IMR-90 (cell line): ENCODE measurements around the gene SLC7A6OS. TPM values are rescaled to one million over a fixed set of nuclear protein-coding genes. Genes with fewer than 3 reads are reported as not detected.

Source experiments
- ATAC-seq: fragments of 200-7000 bp; cut with Tn5 transposase; 2 replicates; pipeline ENCODE4 v1.9.1; 2020; ENCODE audit warnings: low read depth, mild to moderate bottlenecking, moderate library complexity
- BruUV-seq: library from RNA; stranded (reverse); fragments of 400-500 nt; replicated peaks from 2 replicates; lab custom pipeline; 2021; lab: Mats Ljungman, UMichigan
- CTCF ChIA-PET: fragments of 300-600 bp; formaldehyde crosslinking; extraction: SDS; loops from one replicate; lab custom pipeline; 2021; ENCODE audit warnings: antibody characterized with exemption; lab: Yijun Ruan, JAX
- POLR2A ChIA-PET: fragments of 300-600 bp; sonication (Branson Sonifier 250); formaldehyde crosslinking; loops from one replicate; lab custom pipeline; 2022; ENCODE audit warnings: antibody characterized with exemption; ENCODE audit not compliant: unreplicated experiment; lab: Charles Lee
- DNase-seq: peaks from one replicate; pipeline ENCODE4 v3.0.0; 2013
- H2AFZ ChIP-seq: replicated peaks from 2 replicates; pipeline ENCODE3; 2013; ENCODE audit warnings: low read length, mild to moderate bottlenecking; ENCODE audit not compliant: poor library complexity
- H2AK5ac ChIP-seq: 2 replicates; pipeline ENCODE4 v1.6.1; 2013; ENCODE audit warnings: low read depth, low read length, inconsistent platforms
- H2AK9ac ChIP-seq: replicated peaks from 2 replicates; pipeline ENCODE3; 2013; ENCODE audit warnings: mild to moderate bottlenecking, low read depth, low read length, moderate library complexity; ENCODE audit not compliant: poor library complexity
- H2BK120ac ChIP-seq: 2 replicates; pipeline ENCODE4 v1.6.1; 2013; ENCODE audit warnings: low read depth, low read length, inconsistent platforms
- H2BK15ac ChIP-seq: 3 replicates; pipeline ENCODE4 v1.6.1; 2013; ENCODE audit warnings: low read depth, low read length, inconsistent platforms
- H2BK20ac ChIP-seq: 2 replicates; pipeline ENCODE4 v1.6.1; 2013; ENCODE audit warnings: low read depth, mild to moderate bottlenecking, inconsistent platforms, low read length, moderate library complexity
- H2BK5ac ChIP-seq: 2 replicates; pipeline ENCODE4 v1.6.1; 2013; ENCODE audit warnings: mild to moderate bottlenecking, low read depth, low read length, inconsistent platforms; ENCODE audit not compliant: poor library complexity, severe bottlenecking
- H3K14ac ChIP-seq: replicated peaks from 2 replicates; pipeline ENCODE4 v1.6.1; 2013; ENCODE audit warnings: low read depth, low read length, inconsistent platforms
- H3K18ac ChIP-seq: 2 replicates; pipeline ENCODE4 v1.6.1; 2013; ENCODE audit warnings: low read depth, low read length, control low read depth
- H3K23ac ChIP-seq: 2 replicates; pipeline ENCODE4 v1.6.1; 2013; ENCODE audit warnings: low read depth, low read length, inconsistent platforms
- H3K27ac ChIP-seq: 2 replicates; pipeline ENCODE4 v1.5.1; 2013; ENCODE audit warnings: mild to moderate bottlenecking, control low read depth, low read length; ENCODE audit not compliant: insufficient read depth
- H3K27me3 ChIP-seq: 2 replicates; pipeline ENCODE4 v1.6.1; 2013; ENCODE audit warnings: low read length; ENCODE audit not compliant: control insufficient read depth, insufficient read depth
- H3K36me3 ChIP-seq: 2 replicates; pipeline ENCODE4 v1.6.1; 2013; ENCODE audit warnings: low read length, mixed read lengths; ENCODE audit not compliant: control insufficient read depth, insufficient read depth
- H3K4ac ChIP-seq: 2 replicates; pipeline ENCODE4 v1.6.1; 2013; ENCODE audit warnings: low read depth, low read length, inconsistent platforms
- H3K4me1 ChIP-seq: 2 replicates; pipeline ENCODE4 v1.6.1; 2013; ENCODE audit warnings: low read length, mixed read lengths; ENCODE audit not compliant: control insufficient read depth, insufficient read depth
- H3K4me2 ChIP-seq: 2 replicates; pipeline ENCODE4 v1.6.1; 2013; ENCODE audit warnings: low read depth, mild to moderate bottlenecking, control low read depth, low read length, moderate library complexity
- H3K4me3 ChIP-seq: 2 replicates; pipeline ENCODE4 v1.5.1; 2013; ENCODE audit warnings: low read depth, mild to moderate bottlenecking, control low read depth, low read length, moderate library complexity; ENCODE audit not compliant: insufficient read depth
- H3K56ac ChIP-seq: 2 replicates; pipeline ENCODE4 v1.6.1; 2013; ENCODE audit warnings: low read length, inconsistent platforms; ENCODE audit not compliant: insufficient read depth; ENCODE audit errors: extremely low read depth
- H3K79me1 ChIP-seq, 2 experiments: 2 replicates each; pipeline ENCODE4 v1.6.1; 2013; ENCODE audit warnings: low read length in 2 of 2, inconsistent platforms in 1 of 2, low read depth in 1 of 2
- H3K9ac ChIP-seq: 2 replicates; pipeline ENCODE4 v1.6.1; 2013; ENCODE audit warnings: low read depth, low read length, control low read depth
- H3K9me1 ChIP-seq: 2 replicates; pipeline ENCODE4 v1.6.1; 2013; ENCODE audit warnings: low read length, inconsistent platforms; ENCODE audit not compliant: insufficient read depth
- H3K9me3 ChIP-seq: 2 replicates; pipeline ENCODE4 v1.6.1; 2013; ENCODE audit warnings: low read length; ENCODE audit not compliant: control insufficient read depth, insufficient read depth
- H4K20me1 ChIP-seq: 2 replicates; pipeline ENCODE4 v1.6.1; 2013; ENCODE audit warnings: low read length, inconsistent platforms; ENCODE audit not compliant: insufficient read depth
- H4K5ac ChIP-seq: 2 replicates; pipeline ENCODE4 v1.6.1; 2013; ENCODE audit warnings: mild to moderate bottlenecking, low read depth, low read length, control low read depth
- H4K8ac ChIP-seq, 2 experiments: 2 replicates each; pipeline ENCODE4 v1.6.1; 2013; ENCODE audit warnings: low read depth in 2 of 2, low read length in 2 of 2, control low read depth in 1 of 2, inconsistent platforms in 1 of 2
- H4K91ac ChIP-seq: 2 replicates; pipeline ENCODE4 v1.6.1; 2013; ENCODE audit warnings: low read depth, low read length, inconsistent platforms; ENCODE audit not compliant: insufficient read depth
- CEBPB ChIP-seq: IDR thresholded peaks from 2 replicates; pipeline ENCODE4 v1.6.1; 2012; ENCODE audit warnings: low read depth, low read length, improper control_type of control experiment
- MAFK ChIP-seq: IDR thresholded peaks from 2 replicates; pipeline ENCODE4 v1.6.1; 2012; ENCODE audit warnings: low read depth, low read length, improper control_type of control experiment
- MAZ ChIP-seq: IDR thresholded peaks from 2 replicates; pipeline ENCODE4 v1.6.1; 2012; ENCODE audit warnings: low read depth, mild to moderate bottlenecking, low read length, improper control_type of control experiment, moderate library complexity, borderline replicate concordance
- MXI1 ChIP-seq: IDR thresholded peaks from 2 replicates; pipeline ENCODE4 v1.6.1; 2012; ENCODE audit warnings: low read depth, mild to moderate bottlenecking, low read length, moderate library complexity, borderline replicate concordance
- RAD21 ChIP-seq: IDR thresholded peaks from 2 replicates; pipeline ENCODE4 v1.6.1; 2012; ENCODE audit warnings: low read length, improper control_type of control experiment
- RCOR1 ChIP-seq: IDR thresholded peaks from 2 replicates; pipeline ENCODE4 v1.6.1; 2012; ENCODE audit warnings: mild to moderate bottlenecking, low read length, improper control_type of control experiment; ENCODE audit not compliant: insufficient replicate concordance
- WGBS, 2 experiments: methylation state at CpG; one replicate each; pipeline versions ENCODE4 v1.1.5 to v1.1.7; 2013; ENCODE audit warnings: missing lambda C conversion rate in 2 of 2; ENCODE audit not compliant: insufficient read length in 1 of 2; ENCODE audit errors: extremely low coverage in 2 of 2; 5-methylcytosine and 5-hydroxymethylcytosine counted together
- dilution Hi-C: fragments of 300-500 bp; cut with HindIII; formaldehyde crosslinking; loops from one replicate; pipeline ENCODE4 v1.14.3; 2018; ENCODE audit warnings: low sequenced_read_pairs; ENCODE audit not compliant: unreplicated experiment
- in situ Hi-C: fragments of 300-500 bp; cut with MboI; formaldehyde crosslinking; loops from 3 replicates; pipeline ENCODE4 v1.14.3; 2019; ENCODE audit warnings: low sequenced_read_pairs, inconsistent platforms, mixed read lengths
- intact Hi-C: fragments of 100-400 bp; cut with micrococcal nuclease; formaldehyde crosslinking; loops from 2 replicates; pipeline ENCODE4 v1.10.0; 2022
- polyA plus RNA-seq, 3 experiments: library from polyadenylated mRNA; depleted of rRNA; stranded (reverse); fragments of >200 nt; gene quantifications; 2 replicates each; pipeline ENCODE4 v1.2.3, GENCODE V29; 2012; ENCODE audit warnings: low replicate concordance in 1 of 3
- total RNA-seq: library from RNA; depleted of rRNA; stranded (reverse); fragments of >200 nt; gene quantifications from 2 replicates; pipeline ENCODE4 v1.2.3, GENCODE V29; 2012
- TF ChIP-seq, protein P1 (sequence below): conservative IDR thresholded peaks from 2 replicates; pipeline ENCODE4 v1.5.1; 2012; ENCODE audit warnings: mild to moderate bottlenecking, low read depth, low read length, improper control_type of control experiment
- TF ChIP-seq, protein P2 (sequence below): fragments of 150-350 bp; IDR thresholded peaks from 2 replicates; pipeline ENCODE4 v1.6.1; 2016; ENCODE audit warnings: low read depth, mild to moderate bottlenecking, low read length, moderate library complexity, borderline replicate concordance

The SLC7A6OS gene
- total and polyA plus RNA-seq, 2 of the 4 experiments (the other 2 are of a cell fraction), result 6.8 to 8.4 TPM

DNA sequence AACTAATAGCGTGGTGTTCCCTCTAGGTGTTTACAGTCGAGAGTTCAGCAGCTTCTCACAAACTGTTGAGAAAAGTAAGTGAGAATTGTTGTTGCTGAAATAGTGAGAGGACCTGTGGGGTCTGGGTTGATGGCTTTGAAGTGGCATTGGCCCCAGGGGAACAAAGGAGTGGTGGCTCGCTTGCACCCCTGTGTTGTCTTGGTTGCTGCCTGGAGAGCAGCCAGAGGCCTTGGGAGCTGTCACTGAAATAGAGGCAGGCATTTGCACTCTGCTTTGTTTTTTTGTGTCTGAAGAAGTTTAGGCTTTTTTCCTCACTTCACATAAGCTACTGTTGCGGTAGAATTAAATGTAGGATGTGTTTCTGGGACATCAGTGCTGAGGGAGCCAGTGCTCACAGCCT, 36.9 kb upstream of the SLC7A6OS start:
- Histone ChIP-seq H4K20me1 (no peaks in the 10 kb centered on the region; the same call in 1 of the 2 replicates), H3K27me3 (no peaks in the 10 kb centered on the region), H3K9ac (no peak overlapping the region), H3K4me3 (no peak overlapping the region), H2BK15ac (no peak overlapping the region), H3K4me2 (no peak overlapping the region), H3K9me3 (no peaks in the 10 kb centered on the region), H2AK9ac (no peak overlapping the region), H2BK20ac (no peak overlapping the region), H3K18ac (no peak overlapping the region), H4K91ac (no peak overlapping the region), H3K27ac (no peak overlapping the region), H3K23ac (no peak overlapping the region), H4K5ac (no peak overlapping the region), H3K9me1 (peaks cover 4% of the 10 kb centered on the region; the same call in 1 of the 2 replicates), H3K14ac (no peak overlapping the region), H3K4me1 (no peaks in the 10 kb centered on the region), H3K79me1 (no peaks in the 10 kb centered on the region), H3K36me3 (peaks cover 66% of the 10 kb centered on the region), H4K8ac (no peak overlapping the region), H2BK120ac (no peak overlapping the region), H3K4ac (no peak overlapping the region), H2BK5ac (no peak overlapping the region), H2AFZ (no peak overlapping the region), H2AK5ac (no peak overlapping the region), H3K56ac (no peak overlapping the region)
- POLR2A ChIA-PET, result no interaction called here
- intact Hi-C loops (no loop called here), dilution Hi-C loops (no loop called here), in situ Hi-C loops (no loop called here)
- CTCF ChIA-PET, result no interaction called here
- TF ChIP-seq, protein P1, sequence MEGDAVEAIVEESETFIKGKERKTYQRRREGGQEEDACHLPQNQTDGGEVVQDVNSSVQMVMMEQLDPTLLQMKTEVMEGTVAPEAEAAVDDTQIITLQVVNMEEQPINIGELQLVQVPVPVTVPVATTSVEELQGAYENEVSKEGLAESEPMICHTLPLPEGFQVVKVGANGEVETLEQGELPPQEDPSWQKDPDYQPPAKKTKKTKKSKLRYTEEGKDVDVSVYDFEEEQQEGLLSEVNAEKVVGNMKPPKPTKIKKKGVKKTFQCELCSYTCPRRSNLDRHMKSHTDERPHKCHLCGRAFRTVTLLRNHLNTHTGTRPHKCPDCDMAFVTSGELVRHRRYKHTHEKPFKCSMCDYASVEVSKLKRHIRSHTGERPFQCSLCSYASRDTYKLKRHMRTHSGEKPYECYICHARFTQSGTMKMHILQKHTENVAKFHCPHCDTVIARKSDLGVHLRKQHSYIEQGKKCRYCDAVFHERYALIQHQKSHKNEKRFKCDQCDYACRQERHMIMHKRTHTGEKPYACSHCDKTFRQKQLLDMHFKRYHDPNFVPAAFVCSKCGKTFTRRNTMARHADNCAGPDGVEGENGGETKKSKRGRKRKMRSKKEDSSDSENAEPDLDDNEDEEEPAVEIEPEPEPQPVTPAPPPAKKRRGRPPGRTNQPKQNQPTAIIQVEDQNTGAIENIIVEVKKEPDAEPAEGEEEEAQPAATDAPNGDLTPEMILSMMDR, result no peak
- no peak for TF ChIP-seq MAZ
- no peak for TF ChIP-seq RCOR1
- no peak for TF ChIP-seq RAD21
- no peak for TF ChIP-seq MAFK
- TF ChIP-seq CEBPB, result no peak
- no peak for TF ChIP-seq MXI1
- TF ChIP-seq, protein P2, sequence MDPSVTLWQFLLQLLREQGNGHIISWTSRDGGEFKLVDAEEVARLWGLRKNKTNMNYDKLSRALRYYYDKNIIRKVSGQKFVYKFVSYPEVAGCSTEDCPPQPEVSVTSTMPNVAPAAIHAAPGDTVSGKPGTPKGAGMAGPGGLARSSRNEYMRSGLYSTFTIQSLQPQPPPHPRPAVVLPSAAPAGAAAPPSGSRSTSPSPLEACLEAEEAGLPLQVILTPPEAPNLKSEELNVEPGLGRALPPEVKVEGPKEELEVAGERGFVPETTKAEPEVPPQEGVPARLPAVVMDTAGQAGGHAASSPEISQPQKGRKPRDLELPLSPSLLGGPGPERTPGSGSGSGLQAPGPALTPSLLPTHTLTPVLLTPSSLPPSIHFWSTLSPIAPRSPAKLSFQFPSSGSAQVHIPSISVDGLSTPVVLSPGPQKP, result no peak
- WGBS, 2 experiments, result 100% methylated on average over 1 of the region's 4 CpGs; no CpG with 5 or more reads in 1 of the 2 experiments
- BruUV-seq, result no TSS peak
- ATAC-seq (no peak), DNase-seq (no peak)
